OCI-LY7 (cell line): ENCODE data around the gene GPSM1.

Experiments
- CTCF ChIP-seq: fragments of 200-600 bp; sonication (generic); conservative IDR thresholded peaks from 2 replicates; pipeline ENCODE4 v1.5.1; 2014; ENCODE audit warnings: mild to moderate bottlenecking, antibody characterized with exemption, low read length, moderate library complexity, mixed read lengths
- EZH2phosphoT487 ChIP-seq: fragments of 200-600 bp; sonication (generic); IDR thresholded peaks from 2 replicates; pipeline ENCODE4 v1.6.1; 2018; ENCODE audit warnings: low read depth, borderline replicate concordance, mild to moderate bottlenecking, mixed run types, antibody characterized with exemption, low read length, moderate library complexity, mixed read lengths

GRCh38 chr9:136292026-136292538 lies 35.3 kb upstream of the GPSM1 start:
- TF ChIP-seq CTCF, result no peak
- TF ChIP-seq EZH2phosphoT487, result no peak
